Activated T-cell treated with anti-CD3 and anti-CD28 coated beads for 1 hour (primary cell): ENCODE data around the gene NPAT.
"Not testable (repeated sequence)": the region's sequence is repeated elsewhere in the genome, so short reads cannot be mapped to it uniquely, and the experiment has no call there.

Source experiments
- DNase-seq: peaks from one replicate; pipeline ENCODE4 v3.0.0-alpha.2; 2020; ENCODE audit warnings: low read depth

Gene NPAT

GRCh38 chr11:108148556-108148955, 73.9 kb downstream of the NPAT start:
- DNase-seq: no peak

- DNase-seq: no peak
Measured at GRCh38 chr11:108147150-108147549, 75.3 kb downstream of the NPAT start.

- DNase-seq: no peak
Measured at GRCh38 chr11:108144615-108145014, 77.8 kb downstream of the NPAT start.

- no peak for DNase-seq
Measured at GRCh38 chr11:108142304-108142703, 80.1 kb downstream of the NPAT start.

- DNase-seq: no peak
Measured at GRCh38 chr11:108137212-108137611, 85.2 kb downstream of the NPAT start.

GRCh38 chr11:108135845-108136544, 86.4 kb downstream of the NPAT start:
- no peak for DNase-seq

GRCh38 chr11:108132993-108133538, 89.4 kb downstream of the NPAT start:
- not testable (repeated sequence) for DNase-seq

- DNase-seq: no peak
Measured at GRCh38 chr11:108131993-108132392, 90.4 kb downstream of the NPAT start.

- DNase-seq: no peak
Measured at GRCh38 chr11:108128772-108129171, 93.7 kb downstream of the NPAT start.

GRCh38 chr11:108125096-108125495, 97.3 kb downstream of the NPAT start:
- no peak for DNase-seq

GRCh38 chr11:108122166-108122628, 100.2 kb downstream of the NPAT start:
- no peak for DNase-seq

- peak; percentile 97 for DNase-seq
Measured at GRCh38 chr11:108121274-108122155, 100.9 kb downstream of the NPAT start, which contains the start of gene ACAT1. Gene ACAT1, plus strand, starts transcription at chr11:108121567. Its CDS starts 40 bp downstream, at chr11:108121607.

- not testable (repeated sequence) for DNase-seq
Measured at GRCh38 chr11:108120936-108121273, 101.5 kb downstream of the NPAT start.

- DNase-seq: no peak
Measured at GRCh38 chr11:108117746-108118371, 104.6 kb downstream of the NPAT start.

- DNase-seq: no peak
Measured at GRCh38 chr11:108115500-108116140, 106.8 kb downstream of the NPAT start.

- DNase-seq: no peak
Measured at GRCh38 chr11:108112057-108112456, 110.4 kb downstream of the NPAT start.

GRCh38 chr11:108111126-108111525, 111.3 kb downstream of the NPAT start:
- no peak for DNase-seq
